Measurements from ENCODE around the gene CFAP210.
"Not testable (repeated sequence)": the region's sequence is repeated elsewhere in the genome, so short reads cannot be mapped to it uniquely, and the experiment has no call there.

CFAP210 gene

GRCh38 chr2:169613876-169614275 lies 80.3 kb downstream of the CFAP210 start:
- DNase-seq, result no peak

DNA sequence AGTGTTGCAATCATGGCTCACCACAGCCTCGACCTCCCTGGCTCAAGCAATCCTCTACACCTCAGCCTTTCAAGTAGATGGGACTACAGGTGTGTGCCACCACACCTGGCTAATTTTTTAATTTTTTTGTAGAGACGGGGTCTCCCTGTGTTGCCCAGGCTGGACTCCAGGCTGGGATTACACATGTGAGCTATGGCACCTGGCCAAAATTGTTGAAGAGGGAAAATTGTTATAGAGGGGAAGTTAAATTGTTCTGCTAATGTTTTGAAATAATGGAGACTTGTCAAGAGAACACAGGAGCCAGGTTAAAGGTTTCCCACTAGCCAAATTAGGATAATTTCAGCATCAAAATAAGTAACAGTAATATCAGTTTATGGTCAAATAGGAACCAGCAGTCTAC lies 84.9 kb downstream of the CFAP210 start:
- DNase-seq, result no peak

DNA sequence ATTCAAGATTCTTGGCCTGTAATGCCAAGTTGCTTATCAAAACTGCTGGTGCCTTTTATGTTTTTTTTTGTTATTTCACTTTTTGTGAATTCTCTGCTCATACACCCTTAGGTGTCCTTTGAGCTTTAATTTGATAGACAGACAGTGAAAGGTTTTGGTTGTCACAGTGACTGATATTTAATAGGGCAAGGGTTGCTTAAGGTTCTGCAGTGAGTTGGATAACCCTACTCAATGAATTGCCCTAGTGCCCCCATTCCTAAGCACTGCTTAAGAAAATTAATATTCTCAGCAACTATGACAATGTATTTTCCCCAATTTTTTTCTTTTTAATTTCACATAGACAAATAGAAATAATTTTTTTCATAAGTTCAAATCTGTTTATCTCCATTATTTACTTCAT lies 94.6 kb downstream of the CFAP210 start:
- no peak for DNase-seq

DNA sequence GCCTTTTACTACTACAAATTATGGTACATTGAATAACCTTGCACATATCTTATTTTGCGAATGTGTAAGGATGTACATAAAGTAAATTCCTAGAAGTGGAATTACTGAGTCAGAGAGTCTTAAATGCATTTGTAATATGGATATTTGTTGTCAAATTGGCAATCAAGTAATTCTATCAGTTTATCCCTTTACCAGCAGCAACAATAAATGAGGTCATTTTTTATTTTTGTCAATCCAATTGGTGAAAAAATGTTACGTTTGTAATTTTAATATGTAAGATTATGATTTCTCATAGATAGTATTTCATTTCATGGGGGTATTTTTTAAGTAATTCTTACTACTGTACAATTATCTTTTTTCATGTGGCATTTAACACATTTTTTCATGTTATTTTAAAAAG lies 95.2 kb downstream of the CFAP210 start:
- DNase-seq, result no peak

- not testable (repeated sequence) for DNase-seq
Measured at GRCh38 chr2:169596546-169596945, 97.7 kb downstream of the CFAP210 start.

Measured in activated CD4-positive, CD25-positive, alpha-beta regulatory T cell treated with anti-CD3 and anti-CD28 coated beads, Interleukin-2, amount 50 U/mL, for 72 hours (primary cell).